HCT116 (cell line): ENCODE results near the gene ATL1. TPM values are rescaled to one million over a fixed set of nuclear protein-coding genes. Genes with fewer than 3 reads are reported as not detected.

Source experiments
- ATAC-seq: fragments of 200-7000 bp; cut with Tn5 transposase; 2 replicates; pipeline ENCODE4 v1.9.1; 2020; ENCODE audit warnings: mild to moderate bottlenecking, moderate library complexity
- BruUV-seq: library from RNA; stranded (reverse); fragments of 400-500 nt; replicated peaks from 2 replicates; lab custom pipeline; 2021; lab: Mats Ljungman, UMichigan
- CTCF ChIA-PET: fragments of 300-600 bp; sonication (Branson Sonifier 250); formaldehyde crosslinking; loops from one replicate; lab custom pipeline; 2021; ENCODE audit warnings: antibody characterized with exemption; lab: Charles Lee
- POLR2A ChIA-PET: fragments of 300-600, 350-600 bp; sonication (Branson Sonifier 250); formaldehyde crosslinking; loops from one replicate; lab custom pipeline; 2021; ENCODE audit warnings: antibody characterized with exemption; lab: Charles Lee
- RAD21 ChIA-PET, 2 experiments: fragments of 300-600 bp; sonication (Branson Sonifier 250); formaldehyde crosslinking; loops; one replicate each; lab custom pipeline; 2023; ENCODE audit warnings: low total read pairs in 2 of 2; ENCODE audit not compliant: uncharacterized antibody in 2 of 2, unreplicated experiment in 2 of 2, low non-redundant PET in 1 of 2; lab: Charles Lee
- DNase-seq: peaks from one replicate; pipeline ENCODE4 v3.0.0-alpha.2; 2010; ENCODE audit warnings: low read depth, low spot score
- H2AFZ ChIP-seq: fragments of 200-600 bp; shearing (Covaris generic), sonication (generic); 2 replicates; pipeline ENCODE4 v1.6.1; 2017; ENCODE audit warnings: low read depth, mixed run types, mixed read lengths, antibody characterized with exemption, low read length; ENCODE audit not compliant: poor library complexity, severe bottlenecking
- H3K27ac ChIP-seq: 2 replicates; pipeline ENCODE4 v1.5.1; 2012; ENCODE audit warnings: low read depth, low read length
- H3K27me3 ChIP-seq: fragments of 200-600 bp; sonication (generic); 2 replicates; pipeline ENCODE4 v1.6.1; 2016; ENCODE audit warnings: mixed run types, low read length, mixed read lengths; ENCODE audit not compliant: insufficient read depth
- H3K36me3 ChIP-seq, 2 experiments: fragments of 200-500 bp in 1 of 2; fragments of 200-600 bp in 1 of 2; sonication (Bioruptor generic) in 1 of 2; sonication (generic) in 1 of 2; 2 replicates each; pipeline versions ENCODE4 v1.5.1 to v1.6.1; 2014 to 2016; ENCODE audit warnings: low read length in 2 of 2, inconsistent platforms in 1 of 2, mixed read lengths in 1 of 2, mixed run types in 1 of 2; ENCODE audit not compliant: insufficient read depth in 2 of 2, control insufficient read depth in 1 of 2
- H3K4me1 ChIP-seq, 2 experiments: fragments of 200-600 bp in 1 of 2; sonication (generic) in 1 of 2; 2 replicates each; pipeline versions ENCODE4 v1.5.1 to v1.6.1; 2012 to 2017; ENCODE audit warnings: low read length in 2 of 2, inconsistent platforms in 1 of 2, mild to moderate bottlenecking in 1 of 2, mixed read lengths in 1 of 2, mixed run types in 1 of 2, moderate library complexity in 1 of 2; ENCODE audit not compliant: insufficient read depth in 2 of 2, control insufficient read depth in 1 of 2
- H3K4me2 ChIP-seq: fragments of 200-600 bp; sonication (generic); 2 replicates; pipeline ENCODE4 v1.6.1; 2017; ENCODE audit warnings: mixed run types, low read length, mixed read lengths
- H3K4me3 ChIP-seq, 2 experiments: fragments of 200-600 bp in 1 of 2; sonication (generic) in 1 of 2; replicated peaks in 1 of 2; 2 replicates each; pipeline ENCODE4 v1.5.1; 2011 to 2016; ENCODE audit warnings: low read length in 2 of 2, control low read depth in 1 of 2, low read depth in 1 of 2, mild to moderate bottlenecking in 1 of 2, mixed read lengths in 1 of 2, mixed run types in 1 of 2
- H3K79me2 ChIP-seq: fragments of 200-600 bp; sonication (generic); 2 replicates; pipeline ENCODE4 v1.6.1; 2017; ENCODE audit warnings: mild to moderate bottlenecking, mixed run types, low read length, moderate library complexity, mixed read lengths; ENCODE audit not compliant: insufficient read depth
- H3K9ac ChIP-seq: fragments of 200-600 bp; sonication (generic); 2 replicates; pipeline ENCODE4 v1.6.1; 2016; ENCODE audit warnings: low read length, mixed read lengths
- H3K9me2 ChIP-seq: fragments of 200-600 bp; sonication (generic), shearing (Covaris generic); 2 replicates; pipeline ENCODE4 v1.6.1; 2017; ENCODE audit warnings: mixed run types, mild to moderate bottlenecking, moderate library complexity; ENCODE audit not compliant: insufficient read depth
- H3K9me3 ChIP-seq, 2 experiments: fragments of 200-500 bp in 1 of 2; fragments of 200-600 bp in 1 of 2; sonication (Bioruptor generic) in 1 of 2; sonication (generic) in 1 of 2; 2 replicates each; pipeline ENCODE4 v1.6.1; 2014 to 2017; ENCODE audit warnings: low read length in 2 of 2, mixed read lengths in 2 of 2, inconsistent platforms in 1 of 2, low read depth in 1 of 2, mild to moderate bottlenecking in 1 of 2, mixed run types in 1 of 2, moderate library complexity in 1 of 2; ENCODE audit not compliant: control insufficient read depth in 1 of 2, insufficient read depth in 1 of 2
- H4K20me1 ChIP-seq: fragments of 200-600 bp; sonication (generic), shearing (Covaris generic); 2 replicates; pipeline ENCODE4 v1.6.1; 2017; ENCODE audit warnings: mixed run types, mild to moderate bottlenecking, moderate library complexity; ENCODE audit not compliant: insufficient read depth
- CBX3 ChIP-seq: IDR thresholded peaks from 2 replicates; pipeline ENCODE4 v1.6.1; 2012; ENCODE audit warnings: low read depth
- EGR1 ChIP-seq: IDR thresholded peaks from 2 replicates; pipeline ENCODE4 v1.6.1; 2012; ENCODE audit warnings: low read depth
- ELF1 ChIP-seq: IDR thresholded peaks from 2 replicates; pipeline ENCODE4 v1.6.1; 2012; ENCODE audit warnings: low read depth, borderline replicate concordance
- EZH2 ChIP-seq: fragments of 200-600 bp; sonication (generic); IDR thresholded peaks from 2 replicates; pipeline ENCODE4 v1.6.1; 2017; ENCODE audit warnings: antibody characterized with exemption, mixed run types
- EZH2phosphoT487 ChIP-seq: fragments of 200-600 bp; IDR thresholded peaks from 2 replicates; pipeline ENCODE4 v1.6.1; 2018; ENCODE audit warnings: antibody characterized with exemption, borderline replicate concordance
- JUND ChIP-seq: IDR thresholded peaks from 2 replicates; pipeline ENCODE4 v1.6.1; 2012
- POLR2AphosphoS5 ChIP-seq: IDR thresholded peaks from 2 replicates; pipeline ENCODE4 v1.6.1; 2011; ENCODE audit warnings: mild to moderate bottlenecking, low read depth, low read length, moderate library complexity
- RAD21 ChIP-seq: IDR thresholded peaks from 2 replicates; pipeline ENCODE4 v1.6.1; 2012; ENCODE audit warnings: low read depth, mild to moderate bottlenecking
- SIN3A ChIP-seq: IDR thresholded peaks from 2 replicates; pipeline ENCODE4 v1.6.1; 2012; ENCODE audit warnings: low read depth
- SRF ChIP-seq: IDR thresholded peaks from 2 replicates; pipeline ENCODE4 v1.6.1; 2012; ENCODE audit warnings: low read depth
- TCF7L2 ChIP-seq: IDR thresholded peaks from 2 replicates; pipeline ENCODE4 v1.7.0; 2011; ENCODE audit warnings: borderline replicate concordance, inconsistent platforms; ENCODE audit not compliant: insufficient read depth, insufficient read length; ENCODE audit errors: extremely low read depth
- YY1 ChIP-seq: IDR thresholded peaks from 2 replicates; pipeline ENCODE4 v1.6.1; 2011; ENCODE audit warnings: low read length, low read depth, moderate library complexity, mild to moderate bottlenecking; ENCODE audit not compliant: insufficient replicate concordance; ENCODE audit errors: extremely low read depth
- ZFX ChIP-seq: fragments of 450-650 bp; IDR thresholded peaks from 2 replicates; pipeline ENCODE4 v1.6.1; 2017
- intact Hi-C: fragments of 100-400 bp; cut with micrococcal nuclease; formaldehyde crosslinking; loops from 2 replicates; pipeline ENCODE4 v1.10.0; 2022
- total RNA-seq: library from RNA; stranded (reverse); gene quantifications from one replicate; pipeline ENCODE4 v1.2.1, GENCODE V29; 2021; ENCODE audit not compliant: unreplicated experiment
- TF ChIP-seq, protein P1 (sequence below): IDR thresholded peaks from 2 replicates; pipeline ENCODE4 v1.6.1; 2012
- TF ChIP-seq, protein P2 (sequence below): IDR thresholded peaks from 2 replicates; pipeline ENCODE4 v1.6.1; 2011; ENCODE audit warnings: mild to moderate bottlenecking, low read length, moderate library complexity; ENCODE audit not compliant: insufficient replicate concordance; ENCODE audit errors: extremely low read depth

The ATL1 gene
- total RNA-seq, 1 experiment from 2014 or later, result 1.4 TPM

DNA sequence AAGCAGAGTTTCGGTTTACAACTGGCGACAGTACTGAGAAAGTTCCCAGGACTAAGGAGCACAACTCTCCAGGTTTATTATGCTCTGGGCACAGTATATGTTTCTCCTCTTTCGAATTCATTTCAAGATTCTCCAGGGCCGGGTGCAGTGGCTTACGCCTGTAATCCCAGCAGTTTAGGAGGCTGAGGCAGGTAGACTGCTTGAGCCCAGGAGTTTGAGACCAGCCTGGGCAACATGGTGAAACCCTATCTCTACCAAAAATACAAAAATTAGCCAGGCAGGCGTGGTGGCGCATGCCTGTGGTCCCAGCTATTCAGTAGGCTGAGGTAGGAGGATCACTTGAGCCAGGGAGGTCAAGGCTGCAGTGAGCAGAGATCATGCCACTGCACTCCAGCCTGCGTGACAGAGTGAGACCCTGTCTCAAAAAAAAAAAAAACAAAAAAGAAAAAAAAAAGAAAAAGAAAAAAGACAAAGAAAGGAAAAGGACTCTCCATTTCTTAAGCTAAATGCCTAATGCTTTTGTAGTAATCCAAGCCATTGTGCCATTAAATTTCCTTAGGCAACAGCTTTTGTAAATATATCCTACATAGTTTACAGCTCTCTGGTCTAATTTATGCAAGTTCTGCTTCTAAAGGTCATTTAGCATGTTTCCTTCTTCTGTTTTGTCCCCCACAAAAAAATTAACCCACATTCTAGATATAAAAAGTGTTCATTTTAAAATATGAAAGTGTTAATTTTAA is 34.8 kb downstream of the ATL1 start:
- H3K4me2 ChIP-seq, result no peak overlapping the region
- no peak overlapping the region for H3K27ac ChIP-seq
- H3K4me1 ChIP-seq, result peaks cover 0 to 3% of the 10 kb centered on the region in 2 experiments; a peak in 1 of 4 replicates
- ChIA-PET CTCF (interaction anchor here (0.7 kb wide), 1 partner anchor 179 kb away, joined by 3 read pairs; no protein-coding TSS in a partner anchor), RAD21 (interaction anchor here in 1 of 2 experiments (0.6 kb wide), 1 partner anchor 16 kb away, joined by 5 read pairs; no protein-coding TSS in a partner anchor), POLR2A (no interaction called here)
- no peak overlapping the region for H2AFZ ChIP-seq
- DNase-seq (no peak), ATAC-seq (no peak)
- H3K79me2 ChIP-seq, result no peaks in the 10 kb centered on the region
- no peak overlapping the region for H3K9ac ChIP-seq
- no peak overlapping the region for H3K4me3 ChIP-seq
- no TSS peak for BruUV-seq
- H4K20me1 ChIP-seq, result no peaks in the 10 kb centered on the region
- no peaks in the 10 kb centered on the region for H3K9me2 ChIP-seq
- TF ChIP-seq TCF7L2 (no peak), ELF1 (no peak), CBX3 (no peak), EGR1 (no peak), RAD21 (no peak), SRF (no peak), POLR2AphosphoS5 (no peak)
- TF ChIP-seq, protein P1, sequence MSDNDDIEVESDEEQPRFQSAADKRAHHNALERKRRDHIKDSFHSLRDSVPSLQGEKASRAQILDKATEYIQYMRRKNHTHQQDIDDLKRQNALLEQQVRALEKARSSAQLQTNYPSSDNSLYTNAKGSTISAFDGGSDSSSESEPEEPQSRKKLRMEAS, result no peak
- H3K9me3 ChIP-seq, result no peaks in the 10 kb centered on the region
- intact Hi-C loops, result no loop called here
- H3K36me3 ChIP-seq, result no peaks in the 10 kb centered on the region
- H3K27me3 ChIP-seq, result no peaks in the 10 kb centered on the region

- CTCF ChIA-PET, result interaction anchor here (1.5 kb wide), 1 partner anchor 175 kb away, joined by 5 read pairs; no protein-coding TSS in a partner anchor
- peaks cover 16 to 19% of the 10 kb centered on the region in 2 experiments for H3K4me1 ChIP-seq
- no peaks in the 10 kb centered on the region for H3K36me3 ChIP-seq
- H3K27me3 ChIP-seq, result no peaks in the 10 kb centered on the region
- POLR2A ChIA-PET, result no interaction called here
- H3K27ac ChIP-seq, result no peak overlapping the region
- H3K79me2 ChIP-seq, result no peaks in the 10 kb centered on the region
- DNase-seq, result no peak
- no peak overlapping the region for H3K9ac ChIP-seq
- no peak overlapping the region for H3K4me2 ChIP-seq
- no peak for ATAC-seq
- no peaks in the 10 kb centered on the region for H3K9me3 ChIP-seq
- H2AFZ ChIP-seq, result no peak overlapping the region
- RAD21 ChIA-PET, result no interaction called here
- H3K9me2 ChIP-seq, result no peaks in the 10 kb centered on the region
- intact Hi-C loops, result no loop called here
- no peak overlapping the region for H3K4me3 ChIP-seq
- H4K20me1 ChIP-seq, result no peaks in the 10 kb centered on the region
- BruUV-seq, result no TSS peak
- TF ChIP-seq ELF1 (no peak), TCF7L2 (no peak), JUND (no peak), POLR2AphosphoS5 (no peak), ZFX (no peak), EZH2 (no peak), YY1 (no peak), EZH2phosphoT487 (no peak), SIN3A (no peak)
- TF ChIP-seq, protein P2, sequence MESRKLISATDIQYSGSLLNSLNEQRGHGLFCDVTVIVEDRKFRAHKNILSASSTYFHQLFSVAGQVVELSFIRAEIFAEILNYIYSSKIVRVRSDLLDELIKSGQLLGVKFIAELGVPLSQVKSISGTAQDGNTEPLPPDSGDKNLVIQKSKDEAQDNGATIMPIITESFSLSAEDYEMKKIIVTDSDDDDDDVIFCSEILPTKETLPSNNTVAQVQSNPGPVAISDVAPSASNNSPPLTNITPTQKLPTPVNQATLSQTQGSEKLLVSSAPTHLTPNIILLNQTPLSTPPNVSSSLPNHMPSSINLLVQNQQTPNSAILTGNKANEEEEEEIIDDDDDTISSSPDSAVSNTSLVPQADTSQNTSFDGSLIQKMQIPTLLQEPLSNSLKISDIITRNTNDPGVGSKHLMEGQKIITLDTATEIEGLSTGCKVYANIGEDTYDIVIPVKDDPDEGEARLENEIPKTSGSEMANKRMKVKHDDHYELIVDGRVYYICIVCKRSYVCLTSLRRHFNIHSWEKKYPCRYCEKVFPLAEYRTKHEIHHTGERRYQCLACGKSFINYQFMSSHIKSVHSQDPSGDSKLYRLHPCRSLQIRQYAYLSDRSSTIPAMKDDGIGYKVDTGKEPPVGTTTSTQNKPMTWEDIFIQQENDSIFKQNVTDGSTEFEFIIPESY, result no peak
Measured at GRCh38 chr14:50598765-50599164, 38.8 kb downstream of the ATL1 start.
